ENCODE results near the gene HTT. TPM values are rescaled to one million over a fixed set of nuclear protein-coding genes. Genes with fewer than 3 reads are reported as not detected.

HTT gene
- total RNA-seq, 2 experiments from 2014 or later = 54.2 to 56.5 TPM

- Mint-ChIP-seq H3K9me3 (no peaks in the 10 kb centered on the region), H3K4me3 (no peak overlapping the region), H3K4me1 (ENCODE audit: low read depth) (no peaks in the 10 kb centered on the region), H3K36me3 (ENCODE audit: low read depth) (no peaks in the 10 kb centered on the region), H3K27ac (no peak overlapping the region), H3K27me3 (no peaks in the 10 kb centered on the region)
- intact Hi-C loops (cut with micrococcal nuclease) = no loop called here
- DNase-seq (no peak), ATAC-seq (no peak)
- POLR2A ChIA-PET = no interaction called here
- CTCF ChIA-PET = no interaction called here
- no peak for TF ChIP-seq CTCF (IDR thresholded peaks at IDR 0.05)
Observed at GRCh38 chr4:3254302-3255131, 180.0 kb downstream of the HTT start.

- no peaks in the 10 kb centered on the region for H3K9me3 Mint-ChIP-seq
- TF ChIP-seq CTCF (IDR thresholded peaks at IDR 0.05) = no peak
- ChIA-PET CTCF (no interaction called here), POLR2A (interaction anchor here (1.3 kb wide), 1 partner anchor 9 kb away, joined by 5 read pairs; no protein-coding TSS in a partner anchor)
- no peaks in the 10 kb centered on the region for H3K4me1 Mint-ChIP-seq (ENCODE audit: low read depth)
- intact Hi-C loops (cut with micrococcal nuclease) = no loop called here
- no peak overlapping the region for H3K27ac Mint-ChIP-seq
- ATAC-seq = no peak
- no peak overlapping the region for H3K4me3 Mint-ChIP-seq
- H3K27me3 Mint-ChIP-seq = no peaks in the 10 kb centered on the region
- no peaks in the 10 kb centered on the region for H3K36me3 Mint-ChIP-seq (ENCODE audit: low read depth)
- DNase-seq = no peak
Observed at GRCh38 chr4:3255611-3256186, 181.2 kb downstream of the HTT start.

GRCh38 chr4:3256230-3257102 lies 182.0 kb downstream of the HTT start:
- DNase-seq = no peak
- ChIA-PET POLR2A (interaction anchor here (1.3 kb wide), 1 partner anchor 10 kb away, joined by 5 read pairs; no protein-coding TSS in a partner anchor), CTCF (no interaction called here)
- Mint-ChIP-seq H3K4me3 (no peak overlapping the region), H3K27ac (no peak overlapping the region), H3K4me1 (ENCODE audit: low read depth) (no peaks in the 10 kb centered on the region), H3K9me3 (no peaks in the 10 kb centered on the region), H3K36me3 (ENCODE audit: low read depth) (no peaks in the 10 kb centered on the region), H3K27me3 (no peaks in the 10 kb centered on the region)
- no peak for ATAC-seq
- intact Hi-C loops (cut with micrococcal nuclease) = no loop called here
- no peak for TF ChIP-seq CTCF (IDR thresholded peaks at IDR 0.05)

DNA sequence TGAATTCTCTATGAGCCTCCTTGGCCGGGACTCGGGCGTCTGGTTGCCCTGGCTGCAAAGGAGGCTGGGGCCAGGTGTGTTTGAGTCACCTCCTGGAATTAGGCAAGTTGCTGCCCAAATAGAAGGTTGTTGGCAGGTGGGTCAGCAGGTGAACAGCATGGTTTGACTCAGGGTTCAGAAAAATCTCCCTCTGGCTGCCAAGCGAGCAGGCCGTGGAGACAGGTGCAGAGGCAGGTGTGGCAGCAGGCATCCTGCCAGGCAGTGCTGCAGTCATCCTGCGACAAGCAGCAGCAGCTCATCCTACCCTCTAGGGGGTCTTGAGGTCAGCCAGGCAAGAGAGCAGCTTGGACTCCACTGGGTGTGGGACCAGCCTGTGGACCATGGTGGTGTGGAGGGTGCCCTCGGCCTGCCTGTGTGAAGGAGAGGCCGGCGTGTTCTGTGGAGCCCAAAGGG lies 182.6 kb downstream of the HTT start:
- Mint-ChIP-seq H3K9me3 (no peaks in the 10 kb centered on the region), H3K27ac (no peak overlapping the region), H3K4me1 (ENCODE audit: low read depth) (no peaks in the 10 kb centered on the region), H3K36me3 (ENCODE audit: low read depth) (no peaks in the 10 kb centered on the region), H3K4me3 (no peak overlapping the region), H3K27me3 (no peaks in the 10 kb centered on the region)
- POLR2A ChIA-PET = interaction anchor here (1.3 kb wide), 1 partner anchor 11 kb away, joined by 5 read pairs; no protein-coding TSS in a partner anchor
- intact Hi-C loops (cut with micrococcal nuclease) = no loop called here
- CTCF ChIA-PET = no interaction called here
- DNase-seq = no peak
- TF ChIP-seq CTCF (IDR thresholded peaks at IDR 0.05) = no peak
- ATAC-seq = no peak
